Left ventricle myocardium inferior (tissue), 1 donor: ENCODE measurements around the gene OR5B17. TPM values are rescaled to one million over a fixed set of nuclear protein-coding genes. Genes with fewer than 3 reads are reported as not detected.

Experiments used
- DNase-seq: peaks from one replicate; pipeline ENCODE4 v3.0.0-alpha.2; 2020
- H3K27ac ChIP-seq: fragments of 200-600 bp; replicated peaks from 2 replicates; pipeline ENCODE4 v1.8.0; 2021
- H3K27me3 ChIP-seq: fragments of 200-600 bp; 2 replicates; pipeline ENCODE4 v1.8.0; 2021; ENCODE audit warnings: low read depth
- H3K36me3 ChIP-seq: fragments of 200-600 bp; 2 replicates; pipeline ENCODE4 v1.8.0; 2021
- H3K4me1 ChIP-seq: fragments of 200-600 bp; 2 replicates; pipeline ENCODE4 v1.8.0; 2021
- H3K4me3 ChIP-seq: fragments of 200-600 bp; 2 replicates; pipeline ENCODE4 v1.8.0; 2021; ENCODE audit warnings: mild to moderate bottlenecking, moderate library complexity
- H3K9me3 ChIP-seq: fragments of 200-600 bp; replicated peaks from 2 replicates; pipeline ENCODE4 v1.8.0; 2021
- CTCF ChIP-seq: fragments of 200-600 bp; IDR thresholded peaks from 2 replicates; pipeline ENCODE4 v1.8.0; 2021; ENCODE audit warnings: antibody characterized with exemption, mild to moderate bottlenecking, borderline replicate concordance
- intact Hi-C: fragments of 100-400 bp; cut with micrococcal nuclease; formaldehyde crosslinking; loops from one replicate; pipeline ENCODE4 v1.11.0; 2022
- total RNA-seq: library from RNA; stranded (reverse); fragmentation: NEBNext Ultra II Directional; extraction: Animal tissue kit (Norgen Biotek cat#: 25700); gene quantifications from one replicate; pipeline ENCODE4 v1.2.1, GENCODE V29; 2021
- donor health status: DM: no; HTN: yes; CAD: no; lungs with severe emphysema.

Gene OR5B17
- total RNA-seq, 1 donor from 2014 or later, result not detected

GRCh38 chr11:58391879-58392278 lies 33.0 kb upstream of the OR5B17 start:
- peaks cover 23% of the 10 kb centered on the region for H3K9me3 ChIP-seq
- TF ChIP-seq CTCF, result no peak
- DNase-seq, result no peak
- no peaks in the 10 kb centered on the region for H3K4me1 ChIP-seq
- intact Hi-C loops, result no loop called here
- H3K4me3 ChIP-seq, result no peak overlapping the region
- H3K27me3 ChIP-seq, result no peaks in the 10 kb centered on the region
- H3K27ac ChIP-seq, result no peak overlapping the region
- H3K36me3 ChIP-seq, result no peaks in the 10 kb centered on the region

GRCh38 chr11:58390551-58391063 lies 31.7 kb upstream of the OR5B17 start:
- Histone ChIP-seq H3K36me3 (no peaks in the 10 kb centered on the region), H3K4me3 (no peak overlapping the region), H3K27ac (no peak overlapping the region), H3K27me3 (no peaks in the 10 kb centered on the region), H3K4me1 (no peaks in the 10 kb centered on the region), H3K9me3 (peaks cover 18% of the 10 kb centered on the region)
- no peak for TF ChIP-seq CTCF
- intact Hi-C loops, result no loop called here
- no peak for DNase-seq

GRCh38 chr11:58354727-58355126 lies 4.1 kb downstream of the OR5B17 start:
- no peak overlapping the region for H3K4me3 ChIP-seq
- no peaks in the 10 kb centered on the region for H3K27me3 ChIP-seq
- no peaks in the 10 kb centered on the region for H3K9me3 ChIP-seq
- H3K27ac ChIP-seq, result no peak overlapping the region
- no peak for TF ChIP-seq CTCF
- no peaks in the 10 kb centered on the region for H3K36me3 ChIP-seq
- intact Hi-C loops, result no loop called here
- no peaks in the 10 kb centered on the region for H3K4me1 ChIP-seq
- no peak for DNase-seq

GRCh38 chr11:58345204-58345603 lies 13.7 kb downstream of the OR5B17 start:
- Histone ChIP-seq H3K9me3 (peaks cover 17% of the 10 kb centered on the region), H3K27ac (no peak overlapping the region), H3K36me3 (no peaks in the 10 kb centered on the region), H3K4me1 (no peaks in the 10 kb centered on the region), H3K4me3 (no peak overlapping the region), H3K27me3 (no peaks in the 10 kb centered on the region)
- intact Hi-C loops, result no loop called here
- no peak for DNase-seq
- TF ChIP-seq CTCF, result no peak

GRCh38 chr11:58334708-58335107 lies 24.2 kb downstream of the OR5B17 start:
- intact Hi-C loops, result no loop called here
- Histone ChIP-seq H3K27ac (no peak overlapping the region), H3K4me3 (no peak overlapping the region)

More at GRCh38 chr11:58334708-58335107, 24.2 kb downstream of the OR5B17 start:
- no peaks in the 10 kb centered on the region for H3K36me3 ChIP-seq
- no peaks in the 10 kb centered on the region for H3K27me3 ChIP-seq
- TF ChIP-seq CTCF, result no peak
- no peaks in the 10 kb centered on the region for H3K4me1 ChIP-seq
- peaks cover 36% of the 10 kb centered on the region for H3K9me3 ChIP-seq
- no peak for DNase-seq
